ENCODE measurements around the gene SLC35A5.

The SLC35A5 gene

GRCh38 chr3:112568642-112569041 is 6.8 kb downstream of the SLC35A5 start:
- H3K27ac ChIP-seq (ENCODE audit: low read depth, low read length): no peak overlapping the region
- H3K9me2 ChIP-seq (replicated peaks; ENCODE audit: control insufficient read depth, low read length): no peaks in the 10 kb centered on the region
- H3K36me3 ChIP-seq (ENCODE audit: control insufficient read depth, low read length): peaks cover 69% of the 10 kb centered on the region
- no peaks in the 10 kb centered on the region for H3K9me3 ChIP-seq (ENCODE audit: control insufficient read depth, insufficient read depth, low read length)
- no peaks in the 10 kb centered on the region for H3F3A ChIP-seq (ENCODE audit: control insufficient read depth, insufficient read depth)
- H3K4me2 ChIP-seq (ENCODE audit: low read length): no peak overlapping the region
- H3K4me3 ChIP-seq (ENCODE audit: low read length): no peak overlapping the region
- TF ChIP-seq, protein P1, sequence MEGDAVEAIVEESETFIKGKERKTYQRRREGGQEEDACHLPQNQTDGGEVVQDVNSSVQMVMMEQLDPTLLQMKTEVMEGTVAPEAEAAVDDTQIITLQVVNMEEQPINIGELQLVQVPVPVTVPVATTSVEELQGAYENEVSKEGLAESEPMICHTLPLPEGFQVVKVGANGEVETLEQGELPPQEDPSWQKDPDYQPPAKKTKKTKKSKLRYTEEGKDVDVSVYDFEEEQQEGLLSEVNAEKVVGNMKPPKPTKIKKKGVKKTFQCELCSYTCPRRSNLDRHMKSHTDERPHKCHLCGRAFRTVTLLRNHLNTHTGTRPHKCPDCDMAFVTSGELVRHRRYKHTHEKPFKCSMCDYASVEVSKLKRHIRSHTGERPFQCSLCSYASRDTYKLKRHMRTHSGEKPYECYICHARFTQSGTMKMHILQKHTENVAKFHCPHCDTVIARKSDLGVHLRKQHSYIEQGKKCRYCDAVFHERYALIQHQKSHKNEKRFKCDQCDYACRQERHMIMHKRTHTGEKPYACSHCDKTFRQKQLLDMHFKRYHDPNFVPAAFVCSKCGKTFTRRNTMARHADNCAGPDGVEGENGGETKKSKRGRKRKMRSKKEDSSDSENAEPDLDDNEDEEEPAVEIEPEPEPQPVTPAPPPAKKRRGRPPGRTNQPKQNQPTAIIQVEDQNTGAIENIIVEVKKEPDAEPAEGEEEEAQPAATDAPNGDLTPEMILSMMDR (IDR thresholded peaks at IDR 0.05; ENCODE audit: low read depth, low read length, poor library complexity, severe bottlenecking): no peak
- no peak for TF ChIP-seq EZH2phosphoT487 (IDR thresholded peaks at IDR 0.05; ENCODE audit: borderline replicate concordance, low read length)
- peaks cover 5% of the 10 kb centered on the region for H3K79me2 ChIP-seq (ENCODE audit: control insufficient read depth, low read length)
- H3K4me1 ChIP-seq (ENCODE audit: control insufficient read depth, low read length): peaks cover 6% of the 10 kb centered on the region
- H3K27me3 ChIP-seq (ENCODE audit: control insufficient read depth, low read length): no peaks in the 10 kb centered on the region
- no peaks in the 10 kb centered on the region for H4K20me1 ChIP-seq (ENCODE audit: control insufficient read depth, insufficient read depth, low read depth, low read length)

DNA sequence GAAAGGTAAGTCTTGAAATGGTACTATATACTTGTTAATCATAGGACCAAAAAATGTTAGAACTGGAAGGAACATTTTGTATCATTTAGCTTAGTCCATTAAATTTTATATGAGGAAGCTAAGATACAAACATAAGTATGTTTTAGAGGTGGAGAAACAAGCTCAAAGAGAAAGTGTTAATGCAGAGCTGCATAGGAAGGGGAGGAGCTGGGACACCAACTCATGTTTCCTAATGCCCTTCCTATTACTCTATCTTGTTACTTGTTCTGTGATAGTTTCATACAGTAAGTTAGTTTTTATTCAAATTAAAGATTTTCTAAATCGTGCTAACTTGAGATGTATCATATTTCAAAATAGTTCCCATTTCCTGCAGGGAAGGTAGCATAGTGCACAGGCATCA is 7.4 kb downstream of the SLC35A5 start:
- no peaks in the 10 kb centered on the region for H3K27me3 ChIP-seq (ENCODE audit: control insufficient read depth, low read length)
- H4K20me1 ChIP-seq (ENCODE audit: control insufficient read depth, insufficient read depth, low read depth, low read length): no peaks in the 10 kb centered on the region
- peaks cover 70% of the 10 kb centered on the region for H3K36me3 ChIP-seq (ENCODE audit: control insufficient read depth, low read length)

DNA sequence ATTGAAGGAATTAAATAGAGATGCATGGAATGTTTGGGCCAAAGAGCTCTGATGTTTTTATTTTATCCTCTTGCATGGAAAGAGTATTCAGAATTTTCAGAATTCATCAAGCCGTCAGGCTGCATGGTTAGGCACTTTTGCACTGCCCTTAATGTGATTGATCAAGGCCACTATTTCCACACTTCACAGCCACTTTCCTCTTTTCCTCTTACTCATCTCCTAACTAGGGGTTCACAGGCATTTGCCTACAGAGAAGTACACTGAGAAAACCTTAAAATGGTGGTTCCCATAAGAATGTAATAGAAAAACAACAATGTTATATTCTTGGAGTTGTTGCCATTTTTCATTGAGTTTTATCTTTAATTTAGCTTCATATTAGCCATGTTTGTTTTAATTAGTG is 10.9 kb downstream of the SLC35A5 start:
- H3K4me1 ChIP-seq (ENCODE audit: control insufficient read depth, low read length): 0 out of 2 replicates have a peak, but pooled peaks cover 5% of the 10 kb centered on the region
- H3K27ac ChIP-seq (ENCODE audit: low read depth, low read length): no peak overlapping the region
- no peaks in the 10 kb centered on the region for H3K27me3 ChIP-seq (ENCODE audit: control insufficient read depth, low read length)
- H3K4me3 ChIP-seq (ENCODE audit: low read length): no peak overlapping the region
- no peaks in the 10 kb centered on the region; the same call in 1 of the 2 replicates for H3F3A ChIP-seq (ENCODE audit: control insufficient read depth, insufficient read depth)
- H3K4me2 ChIP-seq (ENCODE audit: low read length): no peak overlapping the region
- H3K9me2 ChIP-seq (replicated peaks; ENCODE audit: control insufficient read depth, low read length): no peaks in the 10 kb centered on the region
- H3K36me3 ChIP-seq (ENCODE audit: control insufficient read depth, low read length): peaks cover 66% of the 10 kb centered on the region
- no peaks in the 10 kb centered on the region for H4K20me1 ChIP-seq (ENCODE audit: control insufficient read depth, insufficient read depth, low read depth, low read length)
- H3K79me2 ChIP-seq (ENCODE audit: control insufficient read depth, low read length): no peaks in the 10 kb centered on the region
- H3K9me3 ChIP-seq (ENCODE audit: control insufficient read depth, insufficient read depth, low read length): no peaks in the 10 kb centered on the region
- TF ChIP-seq, protein P1 (IDR thresholded peaks at IDR 0.05; ENCODE audit: low read depth, low read length, poor library complexity, severe bottlenecking): no peak
- TF ChIP-seq EZH2phosphoT487 (IDR thresholded peaks at IDR 0.05; ENCODE audit: borderline replicate concordance, low read length): no peak

More for the DNA sequence above, 7.4 kb downstream of the SLC35A5 start:
- Histone ChIP-seq H3K4me3 (ENCODE audit: low read length) (no peak overlapping the region), H3K9me2 (replicated peaks; ENCODE audit: control insufficient read depth, low read length) (no peaks in the 10 kb centered on the region), H3K27ac (ENCODE audit: low read depth, low read length) (no peak overlapping the region), H3K4me1 (ENCODE audit: control insufficient read depth, low read length) (0 out of 2 replicates have a peak, but pooled peaks cover 5% of the 10 kb centered on the region), H3K79me2 (ENCODE audit: control insufficient read depth, low read length) (no peaks in the 10 kb centered on the region), H3F3A (ENCODE audit: control insufficient read depth, insufficient read depth) (no peaks in the 10 kb centered on the region), H3K4me2 (ENCODE audit: low read length) (no peak overlapping the region), H3K9me3 (ENCODE audit: control insufficient read depth, insufficient read depth, low read length) (no peaks in the 10 kb centered on the region)
- TF ChIP-seq, protein P1 (IDR thresholded peaks at IDR 0.05; ENCODE audit: low read depth, low read length, poor library complexity, severe bottlenecking): no peak
- no peak for TF ChIP-seq EZH2phosphoT487 (IDR thresholded peaks at IDR 0.05; ENCODE audit: borderline replicate concordance, low read length)
